K562 (cell line): ENCODE results near the gene ZNF292. TPM values are rescaled to one million over a fixed set of nuclear protein-coding genes. Genes with fewer than 3 reads are reported as not detected.

ENCODE experiments used
- ATAC-seq: fragments of 200-7000 bp; cut with Tn5 transposase; 3 replicates; pipeline ENCODE4 v1.9.1; 2020; ENCODE audit warnings: moderate library complexity
- BruUV-seq: library from RNA; stranded (reverse); fragments of 400-500 nt; replicated peaks from 2 replicates; lab custom pipeline; 2021; lab: Mats Ljungman, UMichigan
- CTCF ChIA-PET: fragments of 300-600 bp; formaldehyde crosslinking; extraction: SDS; loops from one replicate; lab custom pipeline; 2021; ENCODE audit warnings: low intra/inter-chr PET ratio; lab: Yijun Ruan, JAX
- POLR2A ChIA-PET: fragments of 300-600, 350-650 bp; sonication (Branson Sonifier 250); formaldehyde crosslinking; extraction: SDS; loops from one replicate; lab custom pipeline; 2021; ENCODE audit warnings: antibody characterized with exemption, inconsistent platforms; lab: Yijun Ruan, JAX
- DNase-seq, 4 experiments: peaks; one replicate each; pipeline versions ENCODE4 v3.0.0 to v3.0.0-alpha.2; 2011 to 2018; ENCODE audit warnings: low spot score in 3 of 4, mixed read lengths in 3 of 4; ENCODE audit errors: extremely low read depth in 1 of 4
- FAIRE-seq: peaks from 2 replicates; lab custom pipeline; 2011; peaks lifted over from hg19 to GRCh38; lab: Jason Lieb, UNC
- H2AFZ ChIP-seq: 2 replicates; pipeline ENCODE4 v1.6.0; 2011; ENCODE audit warnings: low read depth, low read length, control low read depth, inconsistent platforms
- H3K27ac ChIP-seq: fragments of 200-600 bp; 3 replicates; pipeline ENCODE4 v1.8.0; 2011; ENCODE audit warnings: low read depth, mild to moderate bottlenecking, control low read depth, inconsistent platforms, low read length, moderate library complexity, mixed read lengths; ENCODE audit errors: extremely low read depth
- H3K27me3 ChIP-seq, 2 experiments: fragments of 300-600 bp in 1 of 2; 2 replicates in 1 of 2; 3 replicates in 1 of 2; pipeline versions ENCODE4 v1.6.0 to v1.8.0; 2011; ENCODE audit warnings: inconsistent platforms in 2 of 2, low read length in 2 of 2, mild to moderate bottlenecking in 1 of 2, mixed read lengths in 1 of 2, moderate library complexity in 1 of 2; ENCODE audit not compliant: control insufficient read depth in 2 of 2, insufficient read depth in 2 of 2
- H3K36me3 ChIP-seq: fragments of 300-600 bp; 3 replicates; pipeline ENCODE4 v1.8.0; 2011; ENCODE audit warnings: mild to moderate bottlenecking, low read length, inconsistent platforms; ENCODE audit not compliant: control insufficient read depth, insufficient read depth
- H3K4me1 ChIP-seq, 2 experiments: fragments of 200-600 bp in 1 of 2; replicated peaks in 1 of 2; 2 replicates in 1 of 2; 3 replicates in 1 of 2; pipeline versions ENCODE4 v1.5.1 to v1.8.0; 2011; ENCODE audit warnings: inconsistent platforms in 2 of 2, low read length in 2 of 2, mild to moderate bottlenecking in 1 of 2, mixed read lengths in 1 of 2, moderate library complexity in 1 of 2; ENCODE audit not compliant: control insufficient read depth in 2 of 2, insufficient read depth in 2 of 2
- H3K4me2 ChIP-seq: 2 replicates; pipeline ENCODE4 v1.6.1; 2011; ENCODE audit warnings: low read length, control low read depth, inconsistent platforms, mixed read lengths; ENCODE audit not compliant: insufficient read depth
- H3K4me3 ChIP-seq: fragments of 200-600 bp; sonication (generic), shearing (Covaris generic); 2 replicates; pipeline ENCODE4 v1.5.1; 2016; ENCODE audit warnings: control low read depth, inconsistent platforms
- H3K79me2 ChIP-seq: fragments of 200-600 bp; 3 replicates; pipeline ENCODE4 v1.8.0; 2011; ENCODE audit warnings: low read length, inconsistent platforms; ENCODE audit not compliant: control insufficient read depth, insufficient read depth
- H3K9ac ChIP-seq, 2 experiments: 2 replicates each; pipeline versions ENCODE4 v1.6.0 to v1.6.1; 2011; ENCODE audit warnings: low read depth in 2 of 2, low read length in 2 of 2, control low read depth in 1 of 2, inconsistent platforms in 1 of 2, mild to moderate bottlenecking in 1 of 2, mixed read lengths in 1 of 2; ENCODE audit not compliant: insufficient read depth in 1 of 2
- H3K9me1 ChIP-seq: one replicate; pipeline ENCODE4 v1.6.0; 2011; ENCODE audit warnings: inconsistent platforms, mild to moderate bottlenecking, low read length, moderate library complexity; ENCODE audit not compliant: control insufficient read depth, insufficient read depth
- H3K9me3 ChIP-seq: replicated peaks from 2 replicates; pipeline ENCODE4 v1.5.1; 2011; ENCODE audit warnings: low read depth, low read length, inconsistent platforms; ENCODE audit not compliant: control insufficient read depth, insufficient read depth
- H4K20me1 ChIP-seq: replicated peaks from 2 replicates; pipeline ENCODE4 v1.6.1; 2011; ENCODE audit warnings: low read length, inconsistent platforms, mixed read lengths; ENCODE audit not compliant: control insufficient read depth, insufficient read depth
- ZNF224 ChIP-seq: sonication (generic); formaldehyde crosslinking; IDR thresholded peaks from 2 replicates; pipeline ENCODE4 v1.8.0; 2022; ENCODE audit warnings: mild to moderate bottlenecking, missing genetic modification reagents
- ZNF316 ChIP-seq: fragments of 450-650 bp; IDR thresholded peaks from 2 replicates; pipeline ENCODE4 v1.6.1; 2016
- WGBS: fragments of 100-300 bp; shearing (Covaris generic); methylation state at CpG from one replicate; pipeline ENCODE4 v1.1.6; 2016; ENCODE audit warnings: low coverage, mixed read lengths; ENCODE audit not compliant: insufficient coverage; ENCODE audit errors: missing lambda C conversion rate; 5-methylcytosine and 5-hydroxymethylcytosine counted together
- in situ Hi-C: fragments of 300-500 bp; cut with MboI; formaldehyde crosslinking; loops from 4 replicates; pipeline ENCODE4 v1.15.0; 2018; ENCODE audit warnings: inconsistent platforms, mixed read lengths
- intact Hi-C: fragments of 100-400 bp; cut with micrococcal nuclease; formaldehyde crosslinking; loops from 2 replicates; pipeline ENCODE4 v1.14.2; 2022
- polyA plus RNA-seq, 8 experiments: library from polyadenylated mRNA; depleted of rRNA in 4 of 8; stranded (reverse) in 5 of 8; unstranded in 3 of 8; fragments of >200 nt; fragmentation: Nextera tagmentation in 2 of 8; fragmentation: Illumina TruSeq in 1 of 8; extraction: Ambion mirVana in 2 of 8; extraction: Trizol in 1 of 8; gene quantifications; 2 replicates each; pipeline versions ENCODE4 v1.2.1 to v1.2.3, GENCODE V29; 2011 to 2014; ENCODE audit warnings: inconsistent platforms in 1 of 8, missing spikeins in 1 of 8
- total RNA-seq, 7 experiments: library from RNA; depleted of rRNA in 6 of 7; stranded (reverse); fragments of >200 nt in 6 of 7; fragmentation: Illumina TruSeq in 2 of 7; extraction: Trizol in 2 of 7; gene quantifications; 2 replicates each; pipeline versions ENCODE4 v1.2.1 to v1.2.3, GENCODE V29; 2011 to 2021; ENCODE audit warnings: low replicate concordance in 1 of 7
- TF ChIP-seq, protein P1 (sequence below): fragments of 450-650 bp; IDR thresholded peaks from 2 replicates; pipeline ENCODE4 v1.6.1; 2016; ENCODE audit warnings: antibody characterized with exemption

ZNF292 gene
- total and polyA plus RNA-seq, 9 of the 15 experiments (the other 6 are each of a cell fraction or from before 2014, with no cell fraction given): 4.4 to 17.1 (median 12.8) TPM

DNA sequence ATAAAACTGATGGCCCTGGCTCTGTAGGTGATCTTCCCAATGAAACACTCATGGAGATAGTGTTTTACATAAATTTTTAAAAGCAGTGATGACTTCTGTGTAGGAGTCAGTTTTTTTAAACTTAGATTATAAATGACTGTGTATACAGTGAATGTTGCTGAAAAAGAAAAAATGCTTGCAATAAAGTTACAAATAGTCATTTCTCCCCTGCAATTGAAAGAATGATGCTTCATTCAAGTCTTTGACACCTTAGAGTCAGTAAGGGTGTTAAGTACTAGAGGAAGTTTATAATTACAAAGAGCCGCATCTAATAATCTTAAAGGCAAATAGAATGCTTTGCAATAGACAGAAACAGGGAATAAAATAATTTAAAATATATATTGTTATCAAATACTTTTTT is 27.6 kb downstream of the ZNF292 start:
- intact Hi-C loops: no loop called here
- in situ Hi-C loops: no loop called here
- CTCF ChIA-PET: no interaction called here
- Histone ChIP-seq H3K36me3 (peaks cover 11% of the 10 kb centered on the region; the same call in 2 of the 3 replicates), H3K9me3 (no peaks in the 10 kb centered on the region), H3K27me3 (no peaks in the 10 kb centered on the region), H3K27ac (no peak overlapping the region), H3K9ac (no peak overlapping the region), H4K20me1 (peaks cover 8% of the 10 kb centered on the region; the same call in 1 of the 2 replicates), H2AFZ (no peak overlapping the region), H3K4me1 (no peaks in the 10 kb centered on the region), H3K4me2 (no peak overlapping the region), H3K9me1 (no peaks in the 10 kb centered on the region), H3K4me3 (no peak overlapping the region), H3K79me2 (peaks cover 87% of the 10 kb centered on the region)
- BruUV-seq: no TSS peak
- FAIRE-seq: no peak
- no peak for ATAC-seq
- POLR2A ChIA-PET: no interaction called here
- TF ChIP-seq, protein P1, sequence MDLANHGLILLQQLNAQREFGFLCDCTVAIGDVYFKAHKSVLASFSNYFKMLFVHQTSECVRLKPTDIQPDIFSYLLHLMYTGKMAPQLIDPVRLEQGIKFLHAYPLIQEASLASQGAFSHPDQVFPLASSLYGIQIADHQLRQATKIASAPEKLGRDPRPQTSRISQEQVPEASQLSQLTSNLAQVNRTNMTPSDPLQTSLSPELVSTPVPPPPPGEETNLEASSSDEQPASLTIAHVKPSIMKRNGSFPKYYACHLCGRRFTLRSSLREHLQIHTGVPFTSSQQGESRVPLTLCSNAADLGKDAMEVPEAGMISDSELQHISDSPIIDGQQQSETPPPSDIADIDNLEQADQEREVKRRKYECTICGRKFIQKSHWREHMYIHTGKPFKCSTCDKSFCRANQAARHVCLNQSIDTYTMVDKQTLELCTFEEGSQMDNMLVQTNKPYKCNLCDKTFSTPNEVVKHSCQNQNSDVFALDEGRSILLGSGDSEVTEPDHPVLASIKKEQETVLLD: no peak
- DNase-seq: no peak
- WGBS: 100% methylated on average over 1 of the region's 1 CpG

DNA sequence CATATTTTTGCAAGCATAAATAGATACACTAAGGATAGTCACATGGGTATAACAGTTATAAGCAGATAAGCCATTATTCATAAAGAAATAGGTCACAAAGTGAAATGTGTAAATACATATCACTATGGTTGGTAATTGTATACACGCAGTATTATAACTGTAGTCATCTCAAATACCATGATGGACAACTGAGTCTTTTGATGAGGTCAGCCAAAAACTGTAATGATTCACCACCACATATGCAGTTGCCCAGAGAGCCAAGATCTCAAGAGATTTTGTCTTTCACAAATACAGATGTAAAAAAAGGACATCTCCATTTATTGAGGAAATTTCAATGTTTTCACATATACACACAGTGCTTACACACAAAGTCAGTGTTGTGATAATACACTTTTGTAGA is 28.3 kb downstream of the ZNF292 start:
- ATAC-seq (no peak), DNase-seq (no peak), FAIRE-seq (no peak)
- 100% methylated on average over 1 of the region's 1 CpG for WGBS
- Histone ChIP-seq H3K9me1 (no peaks in the 10 kb centered on the region), H3K4me1 (no peaks in the 10 kb centered on the region), H3K9ac (no peak overlapping the region), H3K27ac (no peak overlapping the region), H3K36me3 (peaks cover 11% of the 10 kb centered on the region; the same call in 2 of the 3 replicates), H4K20me1 (peaks cover 4% of the 10 kb centered on the region; the same call in 1 of the 2 replicates), H3K4me3 (no peak overlapping the region), H3K4me2 (no peak overlapping the region), H3K9me3 (no peaks in the 10 kb centered on the region), H3K79me2 (peaks cover 87% of the 10 kb centered on the region), H2AFZ (no peak overlapping the region), H3K27me3 (no peaks in the 10 kb centered on the region)
- POLR2A ChIA-PET: no interaction called here
- in situ Hi-C loops (no loop called here), intact Hi-C loops (no loop called here)
- no TSS peak for BruUV-seq
- no peak for TF ChIP-seq ZNF224 (CRISPR knock-in tag)
- TF ChIP-seq ZNF316: peak; percentile 27; the same call in 1 of the 2 replicates
- CTCF ChIA-PET: no interaction called here
